ENCODE measurements around the gene C19orf38. TPM values are rescaled to one million over a fixed set of nuclear protein-coding genes. Genes with fewer than 3 reads are reported as not detected.

Gene C19orf38
- total RNA-seq, 1 donor = under 0.01 TPM

DNA sequence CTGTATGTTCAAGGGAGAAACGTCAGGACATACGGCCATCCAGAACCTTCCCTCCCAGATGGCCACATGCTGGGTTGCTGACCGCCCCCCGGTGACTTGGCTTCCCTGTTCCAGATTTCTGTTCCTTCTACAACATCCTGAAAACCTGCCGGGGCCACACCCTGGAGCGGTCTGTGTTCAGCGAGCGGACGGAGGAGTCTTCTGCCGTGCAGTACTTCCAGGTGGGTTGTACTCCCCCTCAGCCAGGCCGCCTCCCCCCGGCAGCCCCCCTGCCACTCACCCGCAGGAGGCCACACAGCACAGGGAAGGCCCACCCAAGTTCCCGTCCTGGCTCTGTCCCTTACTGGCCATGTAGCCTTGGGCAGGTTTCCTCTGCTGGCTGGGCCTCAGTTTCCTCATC is 59.7 kb downstream of the C19orf38 start:
- Histone ChIP-seq H3K27ac (ENCODE audit: low read depth, low read length) (no peak overlapping the region), H3K9me3 (ENCODE audit: low read depth, low read length) (no peaks in the 10 kb centered on the region), H3K79me2 (ENCODE audit: insufficient read depth, low read length) (peaks cover 22% of the 10 kb centered on the region), H3K4me3 (ENCODE audit: insufficient read depth, low read length) (no peak overlapping the region), H2AFZ (ENCODE audit: low read length) (no peak overlapping the region), H3K4me1 (ENCODE audit: insufficient read depth, low read length) (no peaks in the 10 kb centered on the region), H3K36me3 (ENCODE audit: insufficient read depth, low read length) (peaks cover 22% of the 10 kb centered on the region), H4K20me1 (ENCODE audit: insufficient read depth, low read length) (peaks cover 12% of the 10 kb centered on the region), H3K27me3 (ENCODE audit: insufficient read depth, low read length) (no peaks in the 10 kb centered on the region), H3K4me2 (ENCODE audit: insufficient read depth, low read length) (no peak overlapping the region)
- TF ChIP-seq, protein P1, sequence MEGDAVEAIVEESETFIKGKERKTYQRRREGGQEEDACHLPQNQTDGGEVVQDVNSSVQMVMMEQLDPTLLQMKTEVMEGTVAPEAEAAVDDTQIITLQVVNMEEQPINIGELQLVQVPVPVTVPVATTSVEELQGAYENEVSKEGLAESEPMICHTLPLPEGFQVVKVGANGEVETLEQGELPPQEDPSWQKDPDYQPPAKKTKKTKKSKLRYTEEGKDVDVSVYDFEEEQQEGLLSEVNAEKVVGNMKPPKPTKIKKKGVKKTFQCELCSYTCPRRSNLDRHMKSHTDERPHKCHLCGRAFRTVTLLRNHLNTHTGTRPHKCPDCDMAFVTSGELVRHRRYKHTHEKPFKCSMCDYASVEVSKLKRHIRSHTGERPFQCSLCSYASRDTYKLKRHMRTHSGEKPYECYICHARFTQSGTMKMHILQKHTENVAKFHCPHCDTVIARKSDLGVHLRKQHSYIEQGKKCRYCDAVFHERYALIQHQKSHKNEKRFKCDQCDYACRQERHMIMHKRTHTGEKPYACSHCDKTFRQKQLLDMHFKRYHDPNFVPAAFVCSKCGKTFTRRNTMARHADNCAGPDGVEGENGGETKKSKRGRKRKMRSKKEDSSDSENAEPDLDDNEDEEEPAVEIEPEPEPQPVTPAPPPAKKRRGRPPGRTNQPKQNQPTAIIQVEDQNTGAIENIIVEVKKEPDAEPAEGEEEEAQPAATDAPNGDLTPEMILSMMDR (IDR thresholded peaks at IDR 0.05; ENCODE audit: extremely low read depth, low read depth, low read length) = no peak
- peak; percentile 44 for DNase-seq (ENCODE audit: insufficient read length, low spot score, missing footprints)

DNA sequence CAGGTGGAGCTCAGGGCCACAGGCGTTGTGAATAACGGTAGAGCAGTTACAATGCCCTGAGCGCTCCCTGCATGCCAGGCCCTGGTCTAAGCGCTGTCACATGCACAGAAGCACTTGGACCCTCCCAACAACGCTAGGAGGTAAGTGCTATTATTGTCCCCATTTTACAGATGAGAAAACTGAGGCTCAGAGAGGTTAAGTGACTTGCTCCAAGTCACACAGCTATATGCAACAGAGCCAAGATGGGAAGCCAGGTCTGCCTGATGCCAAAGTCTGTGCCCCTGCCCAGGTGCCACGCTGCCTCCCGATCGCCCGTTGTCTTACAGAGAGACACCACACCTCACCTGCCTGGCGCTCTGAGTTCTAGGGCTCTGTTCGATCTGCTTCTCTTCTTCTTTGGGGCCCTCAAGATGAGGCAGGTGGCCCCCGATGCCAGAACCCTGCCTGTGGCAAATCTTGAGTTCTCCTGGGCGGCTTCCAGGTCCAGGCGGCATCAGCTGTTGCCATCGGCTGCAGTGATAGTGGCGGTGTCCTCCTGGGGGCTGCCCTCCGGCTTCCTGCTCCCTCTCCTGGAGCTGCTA is 60.3 kb downstream of the C19orf38 start:
- DNase-seq (ENCODE audit: insufficient read length, low spot score, missing footprints) = peak; percentile 26
- no peak overlapping the region for H3K27ac ChIP-seq (ENCODE audit: low read depth, low read length)
- no peak overlapping the region for H3K4me3 ChIP-seq (ENCODE audit: insufficient read depth, low read length)
- peaks cover 22% of the 10 kb centered on the region for H3K36me3 ChIP-seq (ENCODE audit: insufficient read depth, low read length)
- peaks cover 9% of the 10 kb centered on the region for H4K20me1 ChIP-seq (ENCODE audit: insufficient read depth, low read length)
- no peak overlapping the region for H3K4me2 ChIP-seq (ENCODE audit: insufficient read depth, low read length)
- TF ChIP-seq, protein P1 (IDR thresholded peaks at IDR 0.05; ENCODE audit: extremely low read depth, low read depth, low read length) = no peak
- peaks cover 19% of the 10 kb centered on the region for H3K79me2 ChIP-seq (ENCODE audit: insufficient read depth, low read length)
- no peaks in the 10 kb centered on the region for H3K9me3 ChIP-seq (ENCODE audit: low read depth, low read length)
- no peaks in the 10 kb centered on the region for H3K27me3 ChIP-seq (ENCODE audit: insufficient read depth, low read length)
- no peak overlapping the region for H2AFZ ChIP-seq (ENCODE audit: low read length)
- H3K4me1 ChIP-seq (ENCODE audit: insufficient read depth, low read length) = no peaks in the 10 kb centered on the region

DNA sequence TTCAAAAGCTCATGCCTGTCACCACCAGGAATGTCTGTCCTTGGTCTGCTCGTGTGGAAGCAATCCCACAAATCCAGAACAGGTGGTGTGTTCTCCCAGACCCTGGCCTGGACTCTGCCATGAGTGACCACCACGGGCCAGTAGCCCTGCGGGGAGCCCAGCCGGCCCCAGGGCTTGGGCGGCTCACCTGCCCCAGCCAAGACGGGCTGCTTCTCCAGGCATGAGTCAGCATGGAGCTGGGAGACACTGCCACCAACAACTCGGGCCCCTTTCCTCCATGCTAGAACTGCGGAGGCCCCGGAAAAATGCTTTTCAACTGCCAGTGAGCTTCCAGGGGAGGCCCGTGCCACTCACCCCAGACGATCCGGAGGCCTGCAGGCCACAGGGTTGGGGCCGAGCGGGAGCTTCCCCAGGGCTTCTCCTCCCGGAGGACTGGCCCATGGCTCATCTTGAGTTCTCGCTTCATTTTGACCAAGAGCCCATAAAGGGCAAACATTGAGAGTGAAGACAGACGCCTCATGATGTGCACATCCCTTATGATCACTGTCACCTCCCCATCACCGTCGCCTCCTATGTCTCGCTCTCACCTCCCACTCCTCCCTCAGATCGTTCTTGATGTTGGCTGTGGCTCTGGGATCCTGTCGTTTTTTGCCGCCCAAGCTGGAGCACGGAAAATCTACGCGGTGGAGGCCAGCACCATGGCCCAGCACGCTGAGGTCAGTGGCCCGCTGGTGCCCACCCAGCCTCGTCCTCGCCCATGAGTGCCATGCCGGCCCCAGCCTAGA is 63.6 kb downstream of the C19orf38 start:
- Histone ChIP-seq H3K79me2 (ENCODE audit: insufficient read depth, low read length) (no peaks in the 10 kb centered on the region), H3K4me2 (ENCODE audit: insufficient read depth, low read length) (no peak overlapping the region), H2AFZ (ENCODE audit: low read length) (no peak overlapping the region), H3K27ac (ENCODE audit: low read depth, low read length) (no peak overlapping the region), H4K20me1 (ENCODE audit: insufficient read depth, low read length) (peaks cover 10% of the 10 kb centered on the region), H3K4me3 (ENCODE audit: insufficient read depth, low read length) (no peak overlapping the region), H3K27me3 (ENCODE audit: insufficient read depth, low read length) (no peaks in the 10 kb centered on the region), H3K36me3 (ENCODE audit: insufficient read depth, low read length) (peaks cover 33% of the 10 kb centered on the region), H3K4me1 (ENCODE audit: insufficient read depth, low read length) (peaks cover 11% of the 10 kb centered on the region), H3K9me3 (ENCODE audit: low read depth, low read length) (no peaks in the 10 kb centered on the region)
- DNase-seq (ENCODE audit: insufficient read length, low spot score, missing footprints) = peak; percentile 44
- TF ChIP-seq, protein P1 (IDR thresholded peaks at IDR 0.05; ENCODE audit: extremely low read depth, low read depth, low read length) = no peak

DNA sequence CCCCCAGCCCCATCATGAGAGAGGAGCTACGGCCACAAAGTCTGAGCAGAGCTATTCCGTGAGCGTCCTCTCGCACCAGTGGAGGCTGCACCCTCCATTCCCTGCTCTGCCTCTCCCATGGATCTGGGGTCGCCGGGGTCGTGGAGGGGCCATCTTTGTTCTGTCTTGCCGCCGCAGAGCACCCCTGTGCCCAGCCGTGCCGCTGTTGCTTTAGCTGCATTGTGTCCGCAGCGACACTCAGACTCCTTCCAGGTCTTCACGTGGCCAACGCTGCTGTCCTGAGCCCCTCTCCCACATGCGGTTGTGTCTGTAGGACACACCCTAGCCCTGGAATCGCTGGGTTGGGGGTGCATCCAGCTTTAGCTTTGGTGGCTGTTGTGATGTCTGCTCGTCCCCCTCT is 64.4 kb downstream of the C19orf38 start:
- H3K27ac ChIP-seq (ENCODE audit: low read depth, low read length) = no peak overlapping the region
- H3K27me3 ChIP-seq (ENCODE audit: insufficient read depth, low read length) = no peaks in the 10 kb centered on the region
- peaks cover 11% of the 10 kb centered on the region for H3K4me1 ChIP-seq (ENCODE audit: insufficient read depth, low read length)
- H3K79me2 ChIP-seq (ENCODE audit: insufficient read depth, low read length) = no peaks in the 10 kb centered on the region
- H3K4me3 ChIP-seq (ENCODE audit: insufficient read depth, low read length) = no peak overlapping the region
- no peak overlapping the region for H2AFZ ChIP-seq (ENCODE audit: low read length)
- no peaks in the 10 kb centered on the region for H3K9me3 ChIP-seq (ENCODE audit: low read depth, low read length)
- H3K4me2 ChIP-seq (ENCODE audit: insufficient read depth, low read length) = no peak overlapping the region
- DNase-seq (ENCODE audit: insufficient read length, low spot score, missing footprints) = peak; percentile 54
- TF ChIP-seq, protein P1 (IDR thresholded peaks at IDR 0.05; ENCODE audit: extremely low read depth, low read depth, low read length) = no peak
- peaks cover 33% of the 10 kb centered on the region for H3K36me3 ChIP-seq (ENCODE audit: insufficient read depth, low read length)
- peaks cover 10% of the 10 kb centered on the region for H4K20me1 ChIP-seq (ENCODE audit: insufficient read depth, low read length)
